GM12892 (cell line): ENCODE results near the gene IDI2.

Experiments
- POLR2A ChIP-seq: IDR thresholded peaks from 2 replicates; pipeline ENCODE4 v1.6.1; 2011; ENCODE audit warnings: low read depth, low read length, control low read depth
- POLR2AphosphoS5 ChIP-seq: IDR thresholded peaks from 2 replicates; pipeline ENCODE4 v1.6.1; 2011; ENCODE audit warnings: low read depth, low read length, control low read depth

DNA sequence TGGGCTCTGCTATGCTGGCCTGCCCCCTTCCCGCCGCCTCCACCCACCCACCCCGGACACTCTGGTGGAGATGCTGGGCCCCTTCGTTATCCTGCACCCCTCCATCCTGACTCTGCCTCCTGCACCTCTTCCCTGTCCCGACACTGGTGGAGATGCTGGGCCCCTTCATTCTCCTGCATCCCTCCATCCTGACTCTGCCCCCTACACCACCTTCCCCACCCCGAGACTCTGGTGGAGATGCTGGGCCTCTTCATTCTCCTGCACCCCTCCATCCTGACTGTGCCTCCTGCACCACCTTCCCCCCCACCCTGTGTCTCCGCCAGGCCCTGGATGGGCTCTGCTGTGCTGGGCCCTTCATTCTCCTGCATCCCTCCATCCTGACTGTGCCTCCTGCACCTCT is 15.0 kb downstream of the IDI2 start:
- no peak for TF ChIP-seq POLR2AphosphoS5
- no peak for TF ChIP-seq POLR2A
